ENCODE results near the gene PARG.

Gene PARG

DNA sequence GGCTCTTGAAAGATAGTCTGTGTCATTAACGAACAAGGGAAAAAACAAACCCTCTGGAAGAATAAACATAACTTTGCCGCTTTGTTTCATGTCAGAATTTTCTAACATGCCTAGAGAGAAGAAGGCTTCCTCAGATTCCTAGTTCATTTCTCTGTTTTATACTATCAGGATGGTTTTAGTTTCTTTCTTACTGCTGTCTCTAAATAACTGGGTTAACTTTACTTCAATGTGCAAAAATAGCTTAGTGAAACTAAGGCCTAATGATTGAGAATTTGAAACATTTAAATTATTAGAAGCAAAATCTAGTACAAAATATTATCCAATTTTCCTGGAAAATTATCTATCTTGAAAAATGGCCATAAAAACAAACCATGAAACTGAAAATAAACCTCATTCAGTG, 107.6 kb downstream of the PARG start:
- no peak overlapping the region for H3K27ac ChIP-seq
- H3K27me3 ChIP-seq, result no peaks in the 10 kb centered on the region
- H3K4me1 ChIP-seq, result peaks cover 12% of the 10 kb centered on the region
- no peak overlapping the region for H3K4me3 ChIP-seq
- H3K4me2 ChIP-seq, result no peak overlapping the region
- H3K9ac ChIP-seq, result no peak overlapping the region
- no peaks in the 10 kb centered on the region for H4K20me1 ChIP-seq
- no peaks in the 10 kb centered on the region for H3K9me3 ChIP-seq
- H3K36me3 ChIP-seq, result peaks cover 54% of the 10 kb centered on the region
- no peak for TF ChIP-seq Cebpa-rat (IDR thresholded peaks at IDR 0.05)

DNA sequence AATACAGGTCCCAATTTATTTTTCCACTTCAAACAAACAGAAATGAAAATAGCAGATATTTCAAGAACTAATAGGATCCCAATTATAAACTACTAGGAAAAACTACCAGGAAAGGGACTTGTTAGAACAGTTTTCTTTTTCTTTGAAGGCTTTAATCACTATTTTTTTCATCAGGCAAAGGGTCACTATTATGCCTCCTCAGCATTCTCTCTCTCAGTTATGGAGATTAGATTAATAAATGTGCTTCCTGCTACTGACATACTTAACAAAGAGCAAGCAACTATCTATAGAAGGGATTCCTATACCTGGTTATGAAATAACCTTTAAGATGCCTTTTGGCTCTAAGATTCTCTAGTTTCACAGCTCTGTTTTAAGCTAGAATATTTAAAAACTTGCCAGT, 108.7 kb downstream of the PARG start:
- no peaks in the 10 kb centered on the region for H4K20me1 ChIP-seq
- no peak for TF ChIP-seq Cebpa-rat (IDR thresholded peaks at IDR 0.05)
- H3K4me2 ChIP-seq, result no peak overlapping the region
- no peak overlapping the region for H3K4me3 ChIP-seq
- H3K4me1 ChIP-seq, result peaks cover 12% of the 10 kb centered on the region
- H3K9ac ChIP-seq, result no peak overlapping the region
- H3K27ac ChIP-seq, result no peak overlapping the region
- no peaks in the 10 kb centered on the region for H3K9me3 ChIP-seq
- peaks cover 52% of the 10 kb centered on the region for H3K36me3 ChIP-seq
- no peaks in the 10 kb centered on the region for H3K27me3 ChIP-seq

DNA sequence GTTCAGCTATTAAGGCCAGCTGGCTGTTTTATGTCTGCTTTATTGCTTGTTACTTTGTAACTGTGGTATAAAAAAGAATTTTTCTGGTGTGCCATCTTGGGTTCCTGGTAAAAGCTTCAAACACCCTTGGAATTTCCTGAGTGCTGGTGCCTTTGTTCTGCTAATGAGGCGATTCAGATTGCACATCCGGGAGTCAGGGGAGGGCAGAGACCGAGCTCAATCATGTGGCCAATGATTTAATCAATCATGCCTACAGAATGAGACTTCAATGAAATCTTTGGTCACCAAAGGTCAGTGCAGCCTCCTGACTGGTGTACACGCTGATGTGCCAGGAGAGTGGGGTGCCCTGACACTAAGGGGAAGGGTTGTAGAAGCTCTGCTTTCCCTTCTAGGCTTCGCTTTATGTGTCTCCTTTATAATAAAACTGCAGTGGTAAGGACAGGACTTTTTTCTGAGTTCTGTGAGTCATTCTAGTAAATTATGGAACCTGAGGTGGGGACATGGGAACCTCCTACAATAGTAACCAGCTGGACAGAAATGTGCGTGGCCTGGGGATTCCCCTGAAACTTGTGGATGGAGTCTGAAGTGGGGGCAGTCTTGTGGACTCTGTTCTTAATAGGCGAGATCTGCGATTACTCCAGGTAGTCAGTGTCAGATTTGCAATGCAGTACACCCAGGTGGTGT, 110.3 kb downstream of the PARG start:
- no peak overlapping the region for H3K4me2 ChIP-seq
- H3K4me1 ChIP-seq, result peaks cover 12% of the 10 kb centered on the region
- no peak overlapping the region for H3K9ac ChIP-seq
- H3K36me3 ChIP-seq, result peaks cover 51% of the 10 kb centered on the region
- H4K20me1 ChIP-seq, result no peaks in the 10 kb centered on the region
- H3K27ac ChIP-seq, result no peak overlapping the region
- TF ChIP-seq Cebpa-rat (IDR thresholded peaks at IDR 0.05), result no peak
- no peaks in the 10 kb centered on the region for H3K9me3 ChIP-seq
- H3K27me3 ChIP-seq, result no peaks in the 10 kb centered on the region
- no peak overlapping the region for H3K4me3 ChIP-seq

GRCh38 chr10:49830846-49831245, 111.0 kb downstream of the PARG start:
- H3K9me3 ChIP-seq, result no peaks in the 10 kb centered on the region
- no peak overlapping the region for H3K27ac ChIP-seq
- no peaks in the 10 kb centered on the region for H4K20me1 ChIP-seq
- H3K4me3 ChIP-seq, result no peak overlapping the region
- no peaks in the 10 kb centered on the region for H3K27me3 ChIP-seq
- no peak overlapping the region for H3K9ac ChIP-seq
- H3K36me3 ChIP-seq, result peaks cover 56% of the 10 kb centered on the region
- H3K4me2 ChIP-seq, result peak overlapping the region; percentile 39
- TF ChIP-seq Cebpa-rat (IDR thresholded peaks at IDR 0.05), result no peak
- peaks cover 12% of the 10 kb centered on the region for H3K4me1 ChIP-seq

GRCh38 chr10:49830016-49830415, 111.8 kb downstream of the PARG start:
- Histone ChIP-seq H3K27me3 (no peaks in the 10 kb centered on the region), H3K27ac (peak overlapping the region; percentile 51; the same call in 1 of the 2 replicates), H3K36me3 (peaks cover 56% of the 10 kb centered on the region), H3K4me2 (peak overlapping the region; percentile 39), H4K20me1 (no peaks in the 10 kb centered on the region), H3K4me3 (no peak overlapping the region), H3K9me3 (no peaks in the 10 kb centered on the region), H3K4me1 (peaks cover 12% of the 10 kb centered on the region), H3K9ac (peak overlapping the region; percentile 15; the same call in 1 of the 2 replicates)
- TF ChIP-seq Cebpa-rat (IDR thresholded peaks at IDR 0.05), result no peak

DNA sequence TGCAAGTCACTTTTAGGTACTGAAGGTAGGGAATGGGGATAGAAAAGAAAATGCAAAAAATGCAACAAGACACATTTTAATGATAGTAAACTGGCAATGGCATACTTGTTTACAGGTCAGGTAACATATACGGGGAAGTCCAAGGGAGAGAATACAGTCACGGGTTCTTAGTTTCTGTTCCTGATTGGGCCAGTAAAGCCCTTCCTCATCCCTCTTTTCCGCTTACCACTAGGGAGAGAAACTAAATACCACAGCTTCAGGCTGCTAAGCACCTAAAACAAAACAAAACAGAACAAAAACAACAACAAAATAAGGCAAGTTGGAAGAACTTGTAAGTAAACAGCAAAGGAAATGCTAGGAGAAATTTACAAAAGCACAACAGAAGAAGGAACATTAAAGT, 114.5 kb downstream of the PARG start:
- no peaks in the 10 kb centered on the region for H3K9me3 ChIP-seq
- no peaks in the 10 kb centered on the region for H3K27me3 ChIP-seq
- peaks cover 12% of the 10 kb centered on the region for H3K4me1 ChIP-seq
- H3K4me3 ChIP-seq, result no peak overlapping the region
- H3K9ac ChIP-seq, result no peak overlapping the region
- no peak for TF ChIP-seq Cebpa-rat (IDR thresholded peaks at IDR 0.05)
- no peak overlapping the region for H3K4me2 ChIP-seq
- H3K36me3 ChIP-seq, result peaks cover 53% of the 10 kb centered on the region
- H4K20me1 ChIP-seq, result no peaks in the 10 kb centered on the region
- no peak overlapping the region for H3K27ac ChIP-seq

DNA sequence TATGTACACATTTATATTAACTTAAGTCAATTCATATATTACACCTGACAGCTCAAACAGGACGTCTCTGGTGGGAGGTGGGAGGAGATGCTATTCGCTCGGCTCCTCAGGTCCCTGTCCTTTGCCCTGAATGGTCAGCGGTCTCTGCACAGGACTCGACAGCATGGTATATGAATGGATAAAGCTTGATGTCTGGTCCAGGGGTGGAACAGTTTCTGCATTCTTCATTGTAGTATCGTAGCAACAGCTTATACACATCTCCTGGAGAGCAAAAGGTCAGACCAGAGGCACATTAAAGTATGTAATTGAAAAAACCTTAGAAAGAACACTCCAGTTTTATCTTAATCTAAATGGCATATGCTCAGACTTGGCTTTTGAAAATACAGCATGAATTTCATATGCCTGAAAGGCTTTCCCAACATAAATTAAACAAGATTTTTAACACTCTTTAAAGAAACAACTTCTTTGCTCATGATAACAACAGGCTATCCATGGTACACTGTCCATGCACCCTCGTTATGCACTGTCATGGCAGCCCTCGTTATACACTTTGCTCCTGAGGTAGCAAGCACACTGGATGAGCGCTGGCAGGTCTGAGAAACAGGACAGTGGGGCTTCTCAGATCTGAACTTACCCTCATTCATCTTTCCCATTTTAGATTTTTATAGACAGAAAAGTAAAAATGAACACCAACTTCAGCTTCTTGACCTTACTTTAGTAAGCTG, 122.4 kb downstream of the PARG start:
- Histone ChIP-seq H3K4me1 (no peaks in the 10 kb centered on the region), H4K20me1 (no peaks in the 10 kb centered on the region), H3K4me2 (no peak overlapping the region), H3K9ac (no peak overlapping the region), H3K27me3 (no peaks in the 10 kb centered on the region), H3K4me3 (no peak overlapping the region), H3K27ac (no peak overlapping the region), H3K9me3 (no peaks in the 10 kb centered on the region), H3K36me3 (peaks cover 58% of the 10 kb centered on the region)
- no peak for TF ChIP-seq Cebpa-rat (IDR thresholded peaks at IDR 0.05)

DNA sequence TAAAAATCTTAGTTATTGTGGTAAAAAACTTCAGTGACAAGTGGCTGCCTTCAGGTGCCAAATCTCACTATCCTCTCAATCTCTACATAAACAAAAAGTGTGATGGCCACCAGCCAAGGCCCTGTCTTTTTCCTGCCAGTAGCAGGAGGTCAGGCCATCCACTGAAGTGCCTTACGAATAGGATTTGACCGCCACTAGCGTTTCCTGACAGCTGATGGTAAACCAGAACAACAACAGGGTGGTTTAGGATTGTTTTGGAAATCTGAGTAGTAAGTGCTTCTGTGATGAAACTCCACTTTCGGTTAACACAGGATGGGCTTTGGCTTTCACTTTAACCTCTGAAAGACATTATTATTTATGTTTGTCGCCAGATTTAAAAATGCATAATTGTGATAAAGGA, 124.0 kb downstream of the PARG start:
- Histone ChIP-seq H3K4me3 (no peak overlapping the region), H4K20me1 (no peaks in the 10 kb centered on the region), H3K27ac (no peak overlapping the region), H3K4me2 (no peak overlapping the region), H3K4me1 (no peaks in the 10 kb centered on the region), H3K9ac (no peak overlapping the region), H3K27me3 (no peaks in the 10 kb centered on the region), H3K36me3 (peaks cover 58% of the 10 kb centered on the region), H3K9me3 (no peaks in the 10 kb centered on the region)
- no peak for TF ChIP-seq Cebpa-rat (IDR thresholded peaks at IDR 0.05)

DNA sequence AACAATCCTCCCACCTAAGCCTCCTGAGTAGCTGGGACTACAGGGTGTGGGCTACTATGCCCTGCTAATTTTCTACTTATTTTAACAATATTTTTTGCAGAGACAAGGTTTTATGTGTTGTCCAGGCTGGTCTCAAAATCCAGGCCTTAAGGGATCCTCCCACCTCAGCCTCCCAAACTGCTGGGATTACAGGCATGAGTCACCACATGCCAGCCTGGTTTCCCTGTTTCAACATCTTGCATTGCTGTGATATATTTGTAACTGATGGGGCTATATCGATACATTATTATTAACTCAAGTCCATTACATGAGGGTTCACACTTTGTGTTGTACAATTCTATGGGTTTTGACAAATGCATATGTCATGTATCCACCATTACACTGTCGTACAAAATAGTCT, 137.8 kb downstream of the PARG start:
- Histone ChIP-seq H3K36me3 (no peaks in the 10 kb centered on the region), H3K27me3 (no peaks in the 10 kb centered on the region), H3K9me3 (peaks cover 12% of the 10 kb centered on the region), H3K27ac (no peak overlapping the region), H3K4me3 (no peak overlapping the region), H3K4me2 (no peak overlapping the region), H4K20me1 (no peaks in the 10 kb centered on the region), H3K4me1 (no peaks in the 10 kb centered on the region), H3K9ac (no peak overlapping the region)
- no peak for TF ChIP-seq Cebpa-rat (IDR thresholded peaks at IDR 0.05)

DNA sequence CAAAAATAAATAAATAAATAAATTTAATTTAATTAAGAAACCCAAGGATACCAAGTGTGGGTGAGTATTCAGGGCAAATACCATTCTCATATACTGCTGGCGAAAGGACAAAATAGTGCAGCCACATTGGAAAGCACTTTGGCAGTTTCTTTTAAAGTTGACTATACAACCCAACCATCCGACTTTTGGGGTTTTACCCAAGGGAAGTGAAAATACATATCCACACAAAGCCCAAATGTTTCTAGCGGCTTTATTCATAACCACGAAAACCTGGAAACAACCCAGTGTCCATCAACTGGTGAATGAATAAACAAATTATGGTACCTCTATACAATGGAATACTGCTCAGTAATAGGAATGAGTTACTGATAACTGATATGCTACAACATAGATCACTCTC, 143.6 kb downstream of the PARG start:
- Histone ChIP-seq H3K4me3 (no peak overlapping the region), H3K36me3 (no peaks in the 10 kb centered on the region), H3K27ac (no peak overlapping the region), H4K20me1 (no peaks in the 10 kb centered on the region), H3K4me1 (no peaks in the 10 kb centered on the region), H3K4me2 (no peak overlapping the region), H3K9me3 (no peaks in the 10 kb centered on the region), H3K9ac (no peak overlapping the region), H3K27me3 (no peaks in the 10 kb centered on the region)
- no peak for TF ChIP-seq Cebpa-rat (IDR thresholded peaks at IDR 0.05)
